ENCODE data around the gene NEK7.

The NEK7 gene

GRCh38 chr1:198143797-198144196, 13.0 kb upstream of the NEK7 start:
- DNase-seq (ENCODE audit: low spot score), result no peak

- DNase-seq (ENCODE audit: low spot score), result no peak
Measured at GRCh38 chr1:198147216-198147615, 9.6 kb upstream of the NEK7 start.

- DNase-seq (ENCODE audit: low spot score), result no peak
Measured at GRCh38 chr1:198150369-198150768, 6.4 kb upstream of the NEK7 start.

GRCh38 chr1:198151688-198152087, 5.1 kb upstream of the NEK7 start:
- no peak for DNase-seq (ENCODE audit: low spot score)

GRCh38 chr1:198153103-198153502, 3.7 kb upstream of the NEK7 start:
- DNase-seq (ENCODE audit: low spot score), result no peak

GRCh38 chr1:198153804-198154203, 3.0 kb upstream of the NEK7 start:
- DNase-seq (ENCODE audit: low spot score), result no peak

- no peak for DNase-seq (ENCODE audit: low spot score)
Measured at GRCh38 chr1:198155253-198155652, 1.5 kb upstream of the NEK7 start.

GRCh38 chr1:198156111-198156744, 570 bp upstream of the NEK7 start:
- DNase-seq (ENCODE audit: low spot score), result peak; percentile 82

- peak; percentile 79 for DNase-seq (ENCODE audit: low spot score)
Measured at GRCh38 chr1:198157241-198157846, 546 bp downstream of the NEK7 start.

- no peak for DNase-seq (ENCODE audit: low spot score)
Measured at GRCh38 chr1:198157847-198158725, 1.3 kb downstream of the NEK7 start.

GRCh38 chr1:198158735-198159589, 2.2 kb downstream of the NEK7 start:
- peak; percentile 79 for DNase-seq (ENCODE audit: low spot score)

GRCh38 chr1:198160222-198160621, 3.4 kb downstream of the NEK7 start:
- DNase-seq (ENCODE audit: low spot score), result no peak

- no peak for DNase-seq (ENCODE audit: low spot score)
Measured at GRCh38 chr1:198160946-198161614, 4.3 kb downstream of the NEK7 start.

GRCh38 chr1:198161718-198162090, 4.9 kb downstream of the NEK7 start:
- DNase-seq (ENCODE audit: low spot score), result no peak

GRCh38 chr1:198162091-198162767, 5.4 kb downstream of the NEK7 start:
- DNase-seq (ENCODE audit: low spot score), result no peak

GRCh38 chr1:198165927-198166647, 9.3 kb downstream of the NEK7 start:
- DNase-seq (ENCODE audit: low spot score), result peak; percentile 45

- DNase-seq (ENCODE audit: low spot score), result no peak
Measured at GRCh38 chr1:198166900-198167299, 10.1 kb downstream of the NEK7 start.

GRCh38 chr1:198167436-198167934, 10.7 kb downstream of the NEK7 start:
- peak; percentile 50 for DNase-seq (ENCODE audit: low spot score)

- DNase-seq (ENCODE audit: low spot score), result no peak
Measured at GRCh38 chr1:198168227-198168626, 11.4 kb downstream of the NEK7 start.

- DNase-seq (ENCODE audit: low spot score), result no peak
Measured at GRCh38 chr1:198169672-198170071, 12.9 kb downstream of the NEK7 start.
